ENCODE data around the gene ULK1.

The ULK1 gene

DNA sequence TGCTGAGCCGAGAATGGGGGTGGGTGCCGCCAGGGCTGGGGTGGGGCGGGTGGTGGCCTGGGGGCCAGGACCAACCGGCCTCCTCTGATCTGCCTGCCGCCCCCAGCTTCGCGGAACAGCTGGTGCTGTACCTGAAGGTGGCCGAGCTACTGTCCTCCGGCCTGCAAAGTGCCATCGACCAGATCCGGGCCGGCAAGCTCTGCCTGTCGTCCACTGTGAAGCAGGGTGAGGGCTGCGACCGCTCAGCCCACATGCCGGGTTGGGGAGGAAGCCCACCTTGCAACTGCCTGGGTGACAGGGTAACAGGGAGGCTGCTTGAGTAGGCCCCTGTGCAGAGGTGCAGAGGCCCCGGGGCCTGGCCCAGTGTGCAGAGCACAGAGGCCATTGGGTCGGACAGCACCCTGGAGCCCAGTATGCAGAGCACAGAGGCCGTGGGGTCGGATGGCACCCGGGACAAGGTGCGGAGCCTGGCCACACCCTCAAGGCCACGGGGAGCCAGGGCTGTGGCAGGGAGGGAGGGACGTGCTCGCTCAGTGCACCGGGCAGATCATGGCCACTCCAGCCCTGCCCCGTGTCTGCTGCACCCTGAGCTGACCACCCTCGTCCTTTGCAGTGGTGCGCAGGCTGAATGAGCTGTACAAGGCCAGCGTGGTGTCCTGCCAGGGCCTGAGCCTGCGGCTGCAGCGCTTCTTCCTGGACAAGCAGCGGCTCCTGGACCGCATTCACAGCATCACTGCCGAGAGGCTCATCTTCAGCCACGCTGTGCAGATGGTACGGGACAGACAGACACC lies 25.1 kb downstream of the ULK1 start:
- DNase-seq (ENCODE audit: low read depth in 2 of 2): no peak

DNA sequence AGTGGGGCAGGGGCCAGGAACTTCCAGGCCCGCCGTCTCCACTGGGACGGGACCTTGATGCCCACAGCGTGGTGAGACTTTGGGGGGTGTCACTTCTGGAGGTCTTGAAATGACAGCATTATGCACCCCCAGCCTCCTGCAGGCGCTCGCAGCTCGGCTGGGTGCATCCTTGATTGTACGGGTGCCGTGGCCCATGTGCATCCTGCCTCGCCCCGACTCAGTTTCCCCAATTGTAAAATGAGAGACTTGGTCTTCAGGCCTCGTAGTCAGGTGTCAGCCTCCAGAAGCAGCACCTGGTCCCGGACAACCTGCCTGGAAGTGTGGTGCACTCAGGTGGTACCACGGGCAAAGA lies 25.7 kb downstream of the ULK1 start:
- no peak for DNase-seq (ENCODE audit: low read depth in 2 of 2)

DNA sequence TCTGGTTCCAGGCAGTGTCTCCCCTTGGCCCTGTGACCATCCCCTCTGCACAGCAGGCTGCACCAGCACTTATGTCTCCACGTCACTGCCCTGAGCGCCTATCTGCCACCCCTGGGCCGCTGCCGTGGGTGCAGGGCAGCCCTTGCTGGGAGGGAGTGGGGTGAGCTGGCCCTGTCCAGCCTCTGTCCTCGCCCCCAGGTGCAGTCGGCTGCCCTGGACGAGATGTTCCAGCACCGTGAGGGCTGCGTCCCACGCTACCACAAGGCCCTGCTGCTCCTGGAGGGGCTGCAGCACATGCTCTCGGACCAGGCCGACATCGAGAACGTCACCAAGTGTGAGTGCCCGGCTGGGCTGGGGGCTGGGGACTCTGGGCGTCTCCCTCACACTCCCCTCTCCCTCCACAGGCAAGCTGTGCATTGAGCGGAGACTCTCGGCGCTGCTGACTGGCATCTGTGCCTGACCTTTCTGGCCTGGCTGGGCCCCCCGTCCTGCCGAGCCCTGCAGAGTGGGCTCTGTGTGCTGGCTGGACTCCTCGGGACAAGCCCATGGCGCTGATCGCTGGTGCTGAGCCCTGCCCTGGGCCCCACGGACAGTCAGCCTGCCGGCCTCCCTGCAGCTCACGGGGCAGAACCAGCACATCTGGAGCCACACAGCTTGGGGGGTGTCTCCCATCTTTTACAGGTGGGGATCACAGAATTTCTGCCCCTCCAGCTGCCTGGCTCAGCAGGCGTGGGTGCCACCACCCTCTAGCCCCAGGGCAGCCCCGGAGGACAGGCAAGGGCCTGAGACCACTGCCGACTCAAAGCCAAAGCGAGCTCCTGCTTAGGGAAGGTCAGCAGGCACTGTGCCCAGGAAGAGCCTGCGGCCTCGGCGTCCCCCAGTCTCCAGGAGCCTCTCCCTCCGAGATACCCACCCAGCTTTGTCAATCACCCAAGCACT lies 26.7 kb downstream of the ULK1 start:
- no peak for DNase-seq (ENCODE audit: low read depth in 2 of 2)

DNA sequence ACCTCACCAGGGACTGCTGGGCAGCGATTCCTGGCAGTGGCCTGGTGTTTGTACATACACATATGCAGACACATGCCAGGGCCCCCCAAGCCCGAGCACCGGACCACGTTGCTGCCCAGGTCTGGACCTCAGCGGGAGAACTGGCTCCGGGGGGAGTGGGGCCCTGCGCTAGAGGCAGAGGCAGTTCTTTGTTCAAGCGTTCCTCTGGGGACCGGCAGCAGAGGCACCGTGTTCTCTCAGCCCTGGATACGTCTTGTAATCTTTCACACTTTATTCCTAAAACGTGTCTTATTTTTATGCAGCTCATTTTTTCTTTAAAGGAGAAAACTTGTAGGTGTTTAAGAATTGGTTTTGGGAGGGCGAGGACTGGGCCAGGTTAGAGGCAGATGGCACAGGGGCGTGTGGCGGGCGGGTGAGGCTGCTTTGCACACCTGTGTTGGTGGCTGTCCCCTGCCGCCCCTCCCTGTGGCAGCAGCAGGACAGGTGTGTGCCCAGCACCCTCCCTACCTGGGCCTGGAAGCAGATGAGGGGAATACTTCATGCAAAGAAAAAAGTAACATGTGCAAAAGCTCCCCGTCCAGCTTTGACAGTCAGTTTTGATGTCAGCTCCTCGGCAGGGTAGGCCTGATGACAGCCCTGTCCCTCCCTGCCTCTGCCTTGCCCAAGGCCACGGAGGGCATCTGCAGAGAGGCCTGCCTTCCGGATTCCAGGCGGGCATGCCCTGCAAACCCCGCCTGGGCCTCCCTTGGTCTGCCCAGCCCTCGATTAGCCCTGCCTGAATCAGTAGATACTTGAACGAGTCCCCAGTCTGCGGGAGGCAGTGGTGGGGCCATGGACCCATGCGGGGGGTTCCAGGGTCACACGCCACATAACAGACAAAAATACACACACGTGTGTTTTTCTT lies 27.7 kb downstream of the ULK1 start:
- no peak for DNase-seq (ENCODE audit: low read depth in 2 of 2)

DNA sequence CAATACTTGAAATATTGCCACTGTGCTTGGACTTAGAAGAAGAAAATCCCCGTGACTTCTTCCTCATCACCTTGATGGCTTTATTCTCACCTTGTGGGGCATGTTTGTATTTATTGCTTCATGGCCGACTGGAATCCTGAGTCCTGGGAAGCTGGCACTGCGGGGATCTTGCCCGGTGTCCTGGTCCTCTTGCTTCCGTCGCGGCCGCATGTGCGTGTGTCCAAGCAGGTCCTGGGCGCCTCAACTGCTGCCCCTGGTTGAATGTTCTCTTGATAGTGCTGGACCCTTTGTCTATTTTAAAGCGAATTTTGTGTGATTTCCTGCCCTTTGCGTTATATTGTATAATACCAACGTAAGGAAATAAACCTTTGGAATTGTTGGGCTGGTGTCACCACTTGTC lies 28.4 kb downstream of the ULK1 start:
- DNase-seq (ENCODE audit: low read depth in 2 of 2): no peak

DNA sequence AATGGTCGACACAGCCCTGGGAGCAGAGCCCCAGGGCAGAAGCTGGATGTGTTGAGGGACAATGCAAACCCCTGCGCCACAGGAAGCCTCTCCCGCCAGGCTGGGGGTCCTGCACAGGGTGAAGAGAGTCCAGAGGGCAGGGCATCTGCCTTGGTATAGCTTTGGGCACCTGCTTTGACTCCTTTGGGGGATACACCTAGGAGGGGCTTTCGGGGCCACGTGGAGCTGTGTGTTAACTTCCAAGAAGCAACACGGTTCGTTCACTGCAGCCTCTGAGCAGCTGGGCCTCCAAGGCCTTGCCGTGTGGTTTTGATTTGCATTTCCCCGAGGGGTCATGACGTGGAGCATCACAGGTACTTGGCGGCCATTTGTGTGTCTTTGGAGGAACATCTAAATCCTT lies 28.8 kb downstream of the ULK1 start:
- no peak for DNase-seq (ENCODE audit: low read depth in 2 of 2)

DNA sequence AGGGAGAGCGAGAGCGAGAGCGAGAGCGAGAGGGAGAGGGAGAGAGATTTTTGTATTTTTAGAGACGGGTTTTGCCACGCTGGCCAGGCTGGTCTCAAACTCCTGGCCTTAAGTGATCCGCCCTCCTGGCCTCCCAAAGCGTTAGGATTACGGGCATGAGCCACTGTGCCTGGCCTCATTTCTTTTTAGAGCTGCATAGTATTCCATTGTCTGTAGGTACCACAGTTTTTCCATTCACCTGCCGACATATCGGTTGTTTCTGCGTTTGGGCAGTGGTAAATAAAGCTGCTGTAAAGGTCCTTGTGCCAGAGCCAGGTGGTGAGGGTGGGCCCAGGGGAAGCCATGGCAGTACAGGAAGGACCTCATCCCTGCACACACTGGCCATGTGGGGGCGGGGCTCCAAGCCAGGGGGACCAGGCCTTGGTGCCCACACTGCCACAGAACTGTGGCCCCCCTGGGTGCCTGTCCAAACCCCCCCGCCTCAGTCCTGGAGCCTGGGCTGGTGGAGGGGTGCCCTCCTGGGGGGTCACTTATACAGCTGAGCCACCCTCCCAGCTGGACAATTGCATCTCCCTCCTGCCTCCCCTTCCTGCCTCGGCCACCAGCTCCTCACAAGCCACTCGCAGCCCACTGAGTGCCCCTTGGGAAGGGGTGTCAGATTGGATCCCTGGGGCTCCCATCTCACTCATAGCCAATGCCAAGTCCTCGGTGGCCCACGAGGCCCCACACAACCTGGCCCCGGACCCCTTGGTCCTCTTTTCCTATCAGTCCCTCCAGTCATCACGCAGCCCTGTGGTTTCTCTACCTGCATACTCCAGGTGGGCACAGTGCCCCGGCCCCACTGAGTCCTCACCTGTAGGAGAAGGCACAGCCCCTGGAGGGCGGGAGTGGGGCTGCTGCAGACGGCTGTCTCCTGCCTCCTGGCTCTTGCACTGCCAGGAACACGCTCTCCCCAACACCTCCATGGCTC lies 33.0 kb downstream of the ULK1 start:
- no peak for DNase-seq (ENCODE audit: low read depth in 2 of 2)

DNA sequence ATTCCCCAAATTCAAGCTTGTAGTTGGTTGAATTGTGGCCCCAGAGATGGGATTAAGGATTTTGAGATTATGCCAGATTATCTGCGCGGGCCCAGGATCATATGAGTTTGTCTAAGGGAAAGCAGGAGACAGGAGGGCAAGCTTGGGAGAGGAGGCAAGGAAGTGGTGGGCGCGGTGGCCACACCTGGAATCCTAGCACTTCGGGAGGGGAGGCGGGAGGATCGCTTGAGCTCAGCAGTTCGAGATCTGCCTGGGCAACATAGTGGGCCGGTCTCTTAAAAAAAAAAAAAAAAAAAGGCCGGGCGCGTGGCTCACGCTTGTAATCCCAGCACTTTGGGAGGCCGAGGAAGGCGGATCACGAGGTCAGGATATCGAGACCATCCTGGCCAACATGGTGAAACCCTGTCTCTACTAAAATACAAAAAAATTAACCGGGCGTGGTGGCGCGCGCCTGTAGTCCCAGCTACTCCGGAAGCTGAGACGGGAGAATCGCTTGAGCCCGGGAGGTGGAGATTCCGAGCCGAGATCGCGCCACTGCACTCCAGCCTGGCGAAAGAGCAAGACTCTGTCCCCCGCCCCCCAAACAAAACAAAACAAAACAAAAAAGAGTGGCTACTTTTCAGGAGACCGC lies 33.8 kb downstream of the ULK1 start:
- no peak for DNase-seq (ENCODE audit: low read depth in 2 of 2)

DNA sequence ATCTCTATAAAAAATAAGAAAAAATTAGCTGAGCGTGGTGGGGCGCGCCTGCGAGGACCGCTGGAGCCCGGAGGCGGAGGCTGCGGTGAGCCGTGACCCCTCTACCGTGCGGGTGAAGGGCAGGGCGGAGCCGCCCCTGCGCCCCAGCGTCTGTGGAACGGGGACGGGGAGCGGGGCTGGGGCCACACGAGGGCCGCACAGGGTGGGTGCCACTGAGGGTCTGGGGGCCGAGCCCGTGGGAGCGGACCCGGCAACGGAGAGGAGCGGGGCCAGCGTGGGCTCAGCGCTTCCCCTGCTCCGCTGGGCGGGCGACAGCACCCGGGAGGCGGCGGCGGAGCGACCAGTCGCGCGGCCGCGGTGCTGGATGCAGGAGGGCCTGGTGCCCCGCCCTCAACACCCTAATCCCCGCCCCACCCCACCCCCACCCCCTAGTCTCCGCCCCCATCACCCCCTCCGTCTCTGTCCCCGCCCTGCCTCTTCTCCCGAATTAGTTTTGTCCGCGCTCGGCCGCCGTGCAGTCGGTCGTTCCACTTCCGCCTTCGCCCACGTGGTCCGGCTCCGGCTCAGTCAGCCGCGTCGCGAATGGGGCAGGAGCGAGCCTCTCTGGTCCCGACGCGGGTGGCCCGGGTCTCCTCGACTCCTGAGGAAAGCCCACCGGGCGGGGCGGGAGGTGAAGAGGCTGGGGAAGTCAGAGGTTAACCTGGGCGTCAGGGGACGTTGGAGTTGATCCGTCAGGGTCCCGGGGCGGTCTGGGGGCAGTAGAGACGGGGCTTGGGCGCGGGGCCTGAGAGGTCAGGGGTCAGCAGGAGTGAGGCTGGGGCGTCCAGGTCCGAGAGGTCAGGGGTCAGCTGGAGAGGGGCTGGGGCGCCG lies 34.5 kb downstream of the ULK1 start, which contains the start of gene PUS1:
TSS of gene PUS1 (plus strand) at position 566 of the 870 bp plus-strand sequence. CDS start 447 bp downstream, outside the sequence.
- peak; percentile 87 to 92 for DNase-seq (ENCODE audit: low read depth in 2 of 2)

DNA sequence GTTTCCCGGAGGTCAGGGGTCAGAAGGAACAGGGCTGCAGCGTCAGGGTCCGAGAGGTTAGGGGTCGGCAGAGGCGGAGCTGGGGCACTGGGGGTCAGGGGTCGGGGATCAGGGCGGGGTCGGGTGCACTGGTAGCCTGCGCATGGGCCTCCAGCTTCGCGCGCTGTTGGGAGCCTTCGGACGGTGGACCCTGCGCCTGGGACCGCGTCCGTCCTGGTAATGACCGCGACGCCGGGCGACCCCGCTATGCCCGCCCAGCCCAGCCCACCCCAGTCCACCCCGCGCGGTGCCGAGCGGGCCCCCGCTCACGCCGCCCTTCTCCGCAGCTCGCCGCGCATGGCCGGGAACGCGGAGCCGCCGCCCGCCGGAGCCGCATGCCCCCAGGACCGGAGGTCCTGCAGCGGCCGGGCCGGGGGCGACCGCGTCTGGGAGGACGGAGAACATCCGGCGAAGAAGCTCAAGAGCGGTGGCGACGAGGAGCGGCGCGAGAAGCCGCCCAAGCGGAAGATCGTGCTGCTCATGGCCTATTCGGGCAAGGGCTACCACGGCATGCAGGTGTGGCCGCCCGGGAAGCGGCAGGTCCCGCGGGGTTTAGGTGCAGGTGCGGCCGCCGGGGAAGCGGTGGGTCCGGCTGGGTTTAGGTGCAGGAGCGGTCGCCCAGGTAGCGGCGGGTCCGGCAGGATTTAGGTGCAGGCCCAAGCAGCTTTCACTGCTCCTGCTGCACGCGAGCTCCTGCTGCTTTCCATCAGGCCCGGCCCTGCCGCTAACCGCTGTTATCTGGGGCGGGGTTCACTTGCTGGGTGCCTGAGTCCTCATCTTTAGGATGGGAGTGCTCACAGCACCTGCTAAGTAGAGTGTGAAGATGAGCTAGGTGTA lies 35.4 kb downstream of the ULK1 start:
- peak in 1 of 2 donors; percentile 28 for DNase-seq (ENCODE audit: low read depth in 2 of 2)

DNA sequence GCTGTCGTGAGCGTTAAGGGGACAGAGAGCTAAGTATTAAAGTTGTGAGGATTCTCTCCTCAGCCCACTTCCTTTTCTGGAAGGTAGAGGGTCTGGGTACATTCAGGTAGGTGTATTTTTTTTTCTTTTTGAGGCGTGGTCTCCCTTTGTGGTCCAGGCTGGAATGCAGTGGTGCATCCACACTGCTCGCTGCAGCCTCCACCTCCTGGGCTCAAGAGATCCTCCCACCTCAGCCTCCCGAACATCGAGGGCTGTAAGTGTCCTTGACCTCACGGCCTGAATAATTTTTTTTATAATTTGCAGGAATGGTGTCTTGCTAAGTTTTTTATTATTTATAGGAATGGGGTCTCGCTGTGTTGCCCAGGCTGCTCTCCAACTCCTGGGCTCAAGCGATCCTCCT lies 36.1 kb downstream of the ULK1 start:
- no peak for DNase-seq (ENCODE audit: low read depth in 2 of 2)

DNA sequence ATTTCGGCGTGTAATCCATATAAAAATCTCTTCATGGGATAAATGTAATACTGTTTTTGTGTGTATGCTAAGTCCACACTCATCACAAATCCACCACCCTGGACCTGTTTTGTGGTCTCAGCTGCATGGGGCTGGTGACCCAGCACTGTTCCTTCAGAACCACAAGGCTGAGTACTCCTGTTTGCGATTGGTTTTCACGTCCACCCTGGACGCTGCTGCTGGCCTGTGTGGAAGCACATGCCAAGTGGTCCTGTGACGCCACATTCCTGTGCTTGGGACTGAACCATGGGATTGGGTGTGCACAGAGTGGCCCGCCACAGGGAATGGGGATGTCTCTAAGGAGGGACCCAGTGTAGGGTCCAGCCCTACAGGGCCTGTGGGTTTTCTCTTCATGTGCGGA lies 39.0 kb downstream of the ULK1 start:
- no peak for DNase-seq (ENCODE audit: low read depth in 2 of 2)

DNA sequence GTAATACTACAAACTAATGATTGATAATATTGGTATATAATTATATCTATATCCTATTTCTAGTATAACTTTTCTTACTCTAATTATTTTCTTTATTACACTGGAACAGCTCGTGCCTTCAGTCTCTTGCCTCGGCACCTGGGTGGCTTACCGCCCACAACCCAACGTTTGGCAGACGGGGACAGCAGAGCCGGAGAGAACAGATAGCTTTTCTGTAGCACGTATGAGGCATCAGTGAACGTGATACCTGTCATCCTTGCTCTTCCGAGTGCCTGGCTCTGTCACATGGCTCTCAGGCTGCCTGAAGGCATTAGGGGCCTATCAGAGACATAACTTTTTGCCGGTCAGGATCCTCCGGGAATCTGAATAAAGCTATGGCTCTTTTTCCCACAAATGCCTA lies 40.1 kb downstream of the ULK1 start:
- DNase-seq (ENCODE audit: low read depth in 2 of 2): no peak

DNA sequence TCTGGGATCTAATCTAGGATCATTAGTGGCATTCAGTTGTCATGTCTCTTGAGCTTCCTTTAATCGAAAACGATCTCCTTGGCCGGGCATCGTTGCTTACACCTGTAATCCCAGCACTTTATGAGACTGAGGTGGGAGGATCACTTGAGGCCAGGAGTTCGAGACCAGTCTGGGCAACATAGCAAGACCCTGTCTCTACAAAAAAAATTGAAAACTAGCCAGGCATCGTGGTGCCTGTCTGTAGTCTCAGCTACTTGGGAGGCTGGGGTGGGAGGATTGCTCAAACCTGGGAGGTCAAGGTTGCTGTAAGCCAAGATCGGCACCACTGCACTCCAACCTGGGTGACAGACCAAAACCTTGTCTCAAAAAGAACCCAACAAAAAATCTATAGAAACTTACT lies 43.7 kb downstream of the ULK1 start:
- DNase-seq (ENCODE audit: low read depth in 2 of 2): no peak

DNA sequence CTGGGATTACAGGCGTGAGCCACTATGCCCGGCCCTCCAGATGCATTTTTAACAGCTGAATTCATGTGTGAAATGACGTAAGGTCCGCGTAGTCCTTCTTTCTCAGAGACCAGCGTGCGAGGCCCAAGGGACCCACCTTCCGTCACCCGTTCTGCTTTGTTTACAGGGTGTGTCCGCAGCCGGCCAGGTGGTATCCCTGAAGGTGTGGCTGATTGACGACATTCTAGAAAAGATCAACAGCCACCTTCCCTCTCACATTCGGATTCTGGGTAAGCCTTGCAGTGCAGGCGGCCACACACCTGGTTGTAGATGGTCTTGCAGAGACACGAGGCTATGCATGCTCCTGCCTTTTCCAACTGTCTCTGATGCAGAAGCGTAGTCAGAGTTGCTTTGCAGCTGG lies 44.6 kb downstream of the ULK1 start:
- DNase-seq (ENCODE audit: low read depth in 2 of 2): no peak

DNA sequence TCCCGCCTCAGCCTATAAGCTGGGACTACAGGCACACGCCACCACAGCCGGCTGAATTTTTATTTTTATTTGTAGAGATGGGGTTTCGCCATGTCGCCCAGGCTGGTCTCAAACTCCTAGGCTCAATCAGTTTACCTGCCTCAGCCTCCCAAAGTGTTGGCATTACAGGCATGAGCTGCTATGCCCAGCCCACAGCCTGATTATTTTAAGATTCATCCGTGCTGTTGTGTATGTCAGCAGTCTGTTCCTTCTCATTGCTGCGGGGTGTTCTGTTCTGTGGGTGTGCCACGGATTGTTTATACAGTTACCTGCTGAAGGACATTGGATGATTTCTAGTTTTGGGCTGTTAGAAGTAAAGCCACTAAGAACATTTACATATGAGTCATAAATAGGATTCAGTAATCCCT lies 45.7 kb downstream of the ULK1 start:
- DNase-seq (ENCODE audit: low read depth in 2 of 2): no peak

DNA sequence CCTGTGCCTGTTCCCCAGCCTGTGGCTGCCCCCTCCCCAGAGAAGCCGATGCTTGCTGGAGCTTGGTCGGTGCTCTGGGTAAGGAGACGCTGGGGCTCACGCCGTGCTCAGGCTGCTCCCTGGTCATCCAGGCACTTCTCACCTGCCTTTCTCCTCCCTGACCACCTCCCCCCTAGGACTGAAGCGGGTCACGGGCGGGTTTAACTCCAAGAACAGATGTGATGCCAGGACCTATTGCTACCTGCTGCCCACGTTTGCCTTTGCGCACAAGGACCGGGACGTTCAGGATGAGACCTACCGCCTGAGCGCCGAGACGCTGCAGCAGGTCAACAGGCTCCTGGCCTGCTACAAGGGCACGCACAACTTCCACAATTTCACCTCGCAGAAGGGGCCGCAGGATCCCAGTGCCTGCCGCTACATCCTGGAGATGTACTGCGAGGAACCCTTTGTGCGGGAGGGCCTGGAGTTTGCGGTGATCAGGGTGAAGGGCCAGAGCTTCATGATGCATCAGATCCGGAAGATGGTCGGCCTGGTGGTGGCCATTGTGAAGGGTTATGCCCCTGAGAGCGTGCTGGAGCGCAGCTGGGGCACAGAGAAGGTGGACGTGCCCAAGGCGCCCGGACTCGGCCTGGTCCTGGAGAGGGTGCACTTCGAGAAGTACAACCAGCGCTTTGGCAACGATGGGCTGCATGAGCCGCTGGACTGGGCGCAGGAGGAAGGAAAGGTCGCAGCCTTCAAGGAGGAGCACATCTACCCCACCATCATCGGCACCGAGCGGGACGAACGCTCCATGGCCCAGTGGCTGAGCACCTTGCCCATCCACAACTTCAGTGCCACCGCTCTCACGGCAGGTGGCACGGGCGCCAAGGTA lies 46.9 kb downstream of the ULK1 start:
- DNase-seq (ENCODE audit: low read depth in 2 of 2): no peak

All from stimulated activated CD8-positive, alpha-beta memory T cell treated with anti-CD3 and anti-CD28 coated beads, Interleukin-7, amount 100 ng/mL, for 4 hours (primary cell).